NCI-H2107 (cell line): ENCODE measurements around the gene BTBD9.

ENCODE experiments used
- DNase-seq: peaks from one replicate; lab custom pipeline; 2025; lab: John Stamatoyannopoulos, UW

BTBD9 gene

GRCh38 chr6:38241200-38241871, 398.4 kb downstream of the BTBD9 start:
- no peak for DNase-seq

GRCh38 chr6:38239719-38240451, 399.8 kb downstream of the BTBD9 start:
- no peak for DNase-seq

- no peak for DNase-seq
Observed at GRCh38 chr6:38236631-38237030, 403.1 kb downstream of the BTBD9 start.

DNA sequence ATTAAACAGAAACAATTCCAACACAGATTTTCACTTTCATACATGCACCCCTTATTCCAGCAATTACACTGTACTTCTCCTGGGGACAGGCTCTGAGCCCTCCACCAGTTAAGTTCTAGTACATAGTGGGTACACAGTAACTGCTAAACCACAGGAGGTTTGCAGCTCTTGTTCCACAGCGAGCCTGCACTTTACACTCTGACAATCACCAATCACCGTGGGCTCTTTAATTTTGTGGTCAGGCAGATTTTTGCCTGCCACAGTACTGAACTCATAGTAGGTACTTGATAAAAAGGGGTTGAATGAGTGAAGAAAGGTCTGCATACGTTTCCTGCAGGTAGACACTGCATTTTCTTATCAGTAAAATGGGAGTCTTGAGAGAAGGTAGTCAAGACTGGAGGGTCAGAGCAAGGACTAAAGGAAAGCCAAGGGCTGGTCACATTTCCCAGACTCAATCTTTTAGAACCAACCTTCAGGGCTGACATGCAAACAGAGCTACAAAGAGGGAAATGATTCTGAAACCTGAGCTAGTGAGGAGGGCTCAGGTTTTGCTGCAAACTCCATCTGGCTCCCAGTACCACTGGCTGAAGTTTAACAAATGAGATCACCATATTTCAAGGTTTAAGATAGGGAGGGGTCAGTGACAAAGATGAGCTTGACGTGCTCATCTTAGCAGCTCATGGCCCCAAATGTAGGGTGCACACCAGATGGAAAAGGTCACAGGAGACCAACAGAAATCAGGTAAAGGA, 404.6 kb downstream of the BTBD9 start:
- DNase-seq, result no peak

DNA sequence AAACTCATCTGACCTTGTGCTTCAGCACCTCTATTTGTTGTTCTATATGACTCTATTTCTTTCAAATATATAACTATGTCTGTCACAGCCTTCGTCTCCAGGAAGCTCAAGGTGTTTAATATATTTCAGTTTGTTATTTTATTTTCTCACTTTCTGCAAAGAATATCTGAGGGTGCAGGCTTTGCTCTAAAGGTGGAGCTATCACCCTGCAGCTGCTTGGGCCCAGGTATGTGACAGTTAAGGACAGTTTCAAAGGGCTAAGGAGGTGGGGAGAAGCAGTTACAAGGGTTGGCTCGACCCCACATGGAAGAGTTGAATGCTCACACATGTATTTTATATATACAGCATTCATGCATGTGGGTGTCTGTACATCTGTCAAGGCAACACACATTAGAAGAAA, 405.6 kb downstream of the BTBD9 start:
- DNase-seq, result no peak

DNA sequence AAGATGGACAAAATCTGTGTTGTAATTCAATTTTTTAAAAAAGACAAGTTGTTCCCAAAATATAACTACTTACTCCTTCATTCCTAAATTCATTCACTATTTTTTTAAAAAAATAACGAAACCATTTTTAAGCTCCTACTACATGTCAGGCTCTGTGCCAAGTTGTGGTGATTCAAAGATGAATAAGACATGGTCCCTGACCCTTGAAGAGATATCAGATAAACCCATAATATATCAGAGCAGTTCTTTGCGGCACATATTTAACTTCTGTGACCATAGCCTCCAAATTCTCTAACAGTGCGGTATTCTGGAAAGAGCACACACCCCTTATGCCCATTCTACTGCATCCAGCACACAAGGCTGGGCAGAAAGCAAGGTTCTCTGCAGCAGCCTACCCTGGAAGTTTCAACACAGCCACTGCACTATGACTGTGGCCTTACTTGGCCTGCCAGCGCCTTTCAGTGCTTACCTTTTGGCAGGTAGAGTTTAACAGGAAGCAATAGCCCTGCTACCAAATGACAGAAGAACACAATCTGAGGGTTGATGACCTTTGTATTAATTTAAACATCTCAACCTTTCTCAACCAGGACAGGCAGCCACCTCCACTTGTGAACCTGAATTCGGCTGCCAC, 406.5 kb downstream of the BTBD9 start:
- DNase-seq, result no peak

GRCh38 chr6:38225766-38226165, 414.0 kb downstream of the BTBD9 start:
- DNase-seq, result no peak

GRCh38 chr6:38221251-38221650, 418.5 kb downstream of the BTBD9 start:
- no peak for DNase-seq

GRCh38 chr6:38220069-38220723, 419.5 kb downstream of the BTBD9 start:
- DNase-seq, result no peak

GRCh38 chr6:38218235-38218634, 421.5 kb downstream of the BTBD9 start:
- no peak for DNase-seq

DNA sequence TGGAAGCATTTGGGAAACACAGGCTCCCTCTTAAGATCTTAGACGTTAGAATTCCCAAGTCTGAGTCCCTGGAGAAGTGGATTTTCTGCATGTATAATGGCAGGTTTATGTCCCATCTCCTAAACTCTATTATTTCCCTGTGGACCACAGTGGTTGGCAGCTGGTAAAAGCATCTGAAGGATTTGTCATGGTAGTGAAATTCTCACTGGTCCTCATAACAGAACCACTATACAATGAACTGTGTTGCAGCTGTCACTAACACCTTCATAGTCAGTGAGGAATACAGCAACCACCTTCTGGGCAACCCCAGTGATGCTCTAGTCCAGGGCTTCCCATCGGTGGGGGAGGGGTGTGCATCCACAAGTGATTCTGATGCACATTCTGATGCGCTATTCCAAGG, 423.3 kb downstream of the BTBD9 start:
- DNase-seq, result no peak

- DNase-seq, result no peak
Observed at GRCh38 chr6:38215651-38216311, 423.9 kb downstream of the BTBD9 start.

- DNase-seq, result no peak
Observed at GRCh38 chr6:38215225-38215624, 424.5 kb downstream of the BTBD9 start.

DNA sequence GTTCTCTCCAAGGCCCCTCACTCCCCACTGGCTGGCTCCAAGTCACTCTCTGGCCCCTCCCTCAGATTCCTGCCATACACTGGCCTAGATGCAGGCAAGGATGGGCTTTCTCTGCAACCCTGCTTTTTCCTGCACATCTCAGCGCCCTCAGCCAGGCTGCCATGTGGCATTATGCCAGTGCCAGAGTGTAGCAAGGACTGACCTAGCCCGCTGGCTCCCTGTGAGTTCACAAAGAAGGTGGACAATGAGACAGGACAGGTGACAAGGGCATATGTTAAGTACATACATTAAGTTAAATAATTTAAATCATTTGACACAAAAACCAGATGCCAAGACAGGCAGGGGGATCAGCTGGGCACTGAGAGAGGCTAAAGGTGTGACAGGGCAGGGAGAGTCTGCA, 425.6 kb downstream of the BTBD9 start:
- DNase-seq, result no peak

- no peak for DNase-seq
Observed at GRCh38 chr6:38213251-38213658, 426.5 kb downstream of the BTBD9 start.

DNA sequence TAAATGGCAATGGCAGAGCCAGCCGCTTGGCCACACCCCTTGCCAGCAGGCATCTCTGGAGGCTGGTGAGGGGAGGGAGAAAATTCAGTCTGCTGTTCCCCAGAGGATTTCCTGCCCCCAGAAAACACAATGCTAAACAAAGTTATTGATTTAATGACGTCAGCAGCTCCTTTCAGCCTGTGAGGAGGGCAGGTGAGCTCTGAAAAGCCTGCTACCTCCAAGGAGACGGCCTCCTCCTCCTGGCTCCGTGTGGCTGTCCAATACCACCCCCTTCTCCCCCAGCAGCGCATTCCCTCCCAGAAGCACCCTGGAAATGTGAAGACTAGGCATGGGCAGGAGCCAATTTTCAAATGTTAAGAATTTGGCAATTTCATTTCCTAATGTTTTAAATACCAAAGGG, 427.1 kb downstream of the BTBD9 start:
- DNase-seq, result peak; percentile 79

GRCh38 chr6:38212116-38212515, 427.6 kb downstream of the BTBD9 start:
- DNase-seq, result no peak

DNA sequence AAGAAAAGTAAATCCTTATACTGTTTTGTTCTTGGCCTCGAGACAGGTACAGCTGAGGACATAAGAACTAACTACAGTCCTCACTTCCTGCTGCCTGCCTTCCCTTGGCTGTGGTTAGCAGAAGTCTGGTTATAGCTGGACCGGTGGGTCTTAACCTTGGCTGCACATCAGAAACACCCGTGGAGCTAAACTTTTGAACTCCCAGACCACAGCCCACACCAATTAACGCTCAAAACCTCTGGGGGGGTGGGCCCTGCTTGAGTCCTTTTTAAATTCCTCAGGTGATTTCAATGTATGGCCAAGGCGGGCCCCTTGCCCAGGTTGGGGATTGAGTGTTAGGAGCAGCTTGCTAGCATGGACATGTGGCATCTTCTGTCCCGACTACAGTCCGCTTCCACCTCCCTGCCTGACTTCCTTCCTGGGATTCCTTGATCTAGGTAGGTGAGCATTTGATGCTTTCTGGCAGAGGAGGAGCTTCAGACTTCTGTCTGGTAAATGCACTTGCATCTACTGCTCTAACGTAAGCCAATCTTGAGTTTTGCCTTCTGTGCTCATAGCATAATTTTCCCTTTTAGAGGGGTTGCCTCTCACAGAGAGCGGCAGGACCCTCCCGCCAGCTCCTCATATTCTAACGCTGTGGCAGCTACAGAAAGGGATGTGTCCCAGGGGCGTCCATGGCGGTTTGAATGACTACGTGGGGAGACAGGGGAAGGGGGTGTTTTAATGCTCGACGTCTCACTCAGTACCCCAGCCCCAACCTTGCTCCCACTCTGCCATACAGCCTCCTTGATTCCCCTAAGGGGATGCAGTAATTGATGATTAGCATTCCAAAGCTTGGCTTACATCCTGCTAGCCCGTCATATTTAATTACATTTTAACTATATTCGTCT, 430.1 kb downstream of the BTBD9 start:
- no peak for DNase-seq

GRCh38 chr6:38208028-38208427, 431.7 kb downstream of the BTBD9 start:
- no peak for DNase-seq

- DNase-seq, result no peak
Observed at GRCh38 chr6:38207375-38207774, 432.4 kb downstream of the BTBD9 start.
